GM23338 (cell line): Measurements from ENCODE around the gene CPLANE1. TPM values are rescaled to one million over a fixed set of nuclear protein-coding genes. Genes with fewer than 3 reads are reported as not detected.

Experiments used
- polyA plus RNA-seq: library from polyadenylated mRNA; unstranded; fragments of >200 nt; fragmentation: Nextera tagmentation; extraction: Ambion mirVana; gene quantifications from 2 replicates; pipeline ENCODE4 v1.2.1, GENCODE V29; 2016
- small RNA-seq: library from RNA; depleted of rRNA; stranded (forward); fragments of <200 nt; gene quantifications from one replicate; pipeline ENCODE3, GENCODE V24; 2014; ENCODE audit warnings: low replicate concordance
- total RNA-seq: library from RNA; depleted of rRNA; stranded (reverse); fragments of >200 nt; shearing (Covaris generic); gene quantifications from 2 replicates; pipeline ENCODE4 v1.2.3, GENCODE V29; 2014; rRNA removed

Gene CPLANE1
- total and polyA plus RNA-seq, 2 experiments from 2014 or later, result 5.1 to 8.3 TPM

Small RNA genes within 50 kb of the gene (small RNA-seq; reads per million reads assigned to genes)
- gene C8orf59P2, result not detected

Other genes starting within 250 kb of the CPLANE1 start
- 84.9 and 94.6 TPM in 2 replicates for gene NUP155, start 121.7 kb upstream of the CPLANE1 start, total RNA-seq
- gene NUP155, start 121.7 kb upstream of the CPLANE1 start, polyA plus RNA-seq, result 24.2 and 24.3 TPM in 2 replicates
- gene WDR70, start 129.9 kb upstream of the CPLANE1 start, total RNA-seq, result 28.5 and 34.9 TPM in 2 replicates
- gene WDR70, start 129.9 kb upstream of the CPLANE1 start, polyA plus RNA-seq, result 86.7 and 103 TPM in 2 replicates